ENCODE results near the gene U2AF2.

DNA sequence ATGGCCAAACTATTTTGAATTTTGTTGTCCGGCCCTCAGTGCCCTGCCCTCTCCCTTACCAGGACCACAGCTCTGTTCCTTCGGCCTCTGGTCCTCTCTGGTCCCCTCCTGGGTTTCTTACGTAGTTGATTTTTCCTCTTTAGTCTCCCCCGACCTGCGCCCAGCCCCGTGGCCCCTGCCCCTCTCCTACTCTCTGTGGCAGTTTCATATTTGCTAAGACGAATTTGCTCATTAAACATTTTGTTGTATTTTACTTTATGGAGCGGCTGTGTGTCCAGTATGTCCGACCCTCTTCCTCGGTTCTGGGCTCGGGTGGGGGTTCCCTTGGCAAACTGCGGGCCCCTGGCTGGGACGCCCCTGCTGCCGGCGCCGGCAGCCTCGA lies 19.6 kb downstream of the U2AF2 start:
- TF ChIP-seq, protein P1, sequence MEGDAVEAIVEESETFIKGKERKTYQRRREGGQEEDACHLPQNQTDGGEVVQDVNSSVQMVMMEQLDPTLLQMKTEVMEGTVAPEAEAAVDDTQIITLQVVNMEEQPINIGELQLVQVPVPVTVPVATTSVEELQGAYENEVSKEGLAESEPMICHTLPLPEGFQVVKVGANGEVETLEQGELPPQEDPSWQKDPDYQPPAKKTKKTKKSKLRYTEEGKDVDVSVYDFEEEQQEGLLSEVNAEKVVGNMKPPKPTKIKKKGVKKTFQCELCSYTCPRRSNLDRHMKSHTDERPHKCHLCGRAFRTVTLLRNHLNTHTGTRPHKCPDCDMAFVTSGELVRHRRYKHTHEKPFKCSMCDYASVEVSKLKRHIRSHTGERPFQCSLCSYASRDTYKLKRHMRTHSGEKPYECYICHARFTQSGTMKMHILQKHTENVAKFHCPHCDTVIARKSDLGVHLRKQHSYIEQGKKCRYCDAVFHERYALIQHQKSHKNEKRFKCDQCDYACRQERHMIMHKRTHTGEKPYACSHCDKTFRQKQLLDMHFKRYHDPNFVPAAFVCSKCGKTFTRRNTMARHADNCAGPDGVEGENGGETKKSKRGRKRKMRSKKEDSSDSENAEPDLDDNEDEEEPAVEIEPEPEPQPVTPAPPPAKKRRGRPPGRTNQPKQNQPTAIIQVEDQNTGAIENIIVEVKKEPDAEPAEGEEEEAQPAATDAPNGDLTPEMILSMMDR (IDR thresholded peaks at IDR 0.05), result no peak
- TF ChIP-seq POLR2A (IDR thresholded peaks at IDR 0.05), result no peak

Data from Peyer's patch (tissue), 4 donors.